Measurements from ENCODE around the gene PACRG.

DNA sequence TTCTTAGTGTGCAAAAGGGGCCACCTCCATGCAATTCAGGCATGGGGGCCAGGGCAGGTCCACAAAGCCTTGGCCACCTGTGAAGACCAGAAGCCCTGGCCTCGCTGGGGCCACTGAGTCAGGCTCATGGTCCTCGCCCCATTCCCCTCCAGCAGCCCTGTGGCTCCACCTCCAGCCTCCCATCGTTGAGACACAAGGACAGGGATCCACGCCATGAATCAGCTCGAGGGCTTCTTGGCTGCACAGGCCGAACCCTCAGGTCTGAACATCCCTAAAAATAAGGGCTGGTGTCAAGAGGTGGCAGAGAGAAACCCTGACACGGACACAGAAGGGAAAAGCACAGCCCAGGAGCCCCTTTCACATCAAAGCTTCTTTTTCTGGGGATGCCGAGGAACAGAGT is 618.2 kb downstream of the PACRG start:
- no peak for TF ChIP-seq CTCF (conservative IDR thresholded peaks at IDR 0.05; ENCODE audit: low read length)
- TF ChIP-seq EZH2phosphoT487 (IDR thresholded peaks at IDR 0.05; ENCODE audit: borderline replicate concordance, low read depth, low read length) = no peak

Data from OCI-LY7 (cell line).